Chondrocyte (in vitro differentiated cells): ENCODE measurements around the gene RABGAP1. TPM values are rescaled to one million over a fixed set of nuclear protein-coding genes. Genes with fewer than 3 reads are reported as not detected.

Experiments used
- DNase-seq: peaks from one replicate; pipeline ENCODE4 v3.0.0; 2021; ENCODE audit warnings: mixed read lengths, low spot score
- H3K27ac Mint-ChIP-seq: one replicate; pipeline ENCODE4 v1.8.0; 2021; ENCODE audit warnings: mild to moderate bottlenecking, moderate library complexity, mixed read lengths; ENCODE audit not compliant: unreplicated experiment
- H3K27me3 Mint-ChIP-seq: 2 replicates; pipeline ENCODE4 v1.8.0; 2021; ENCODE audit warnings: low read depth, mixed read lengths
- H3K36me3 Mint-ChIP-seq: 2 replicates; pipeline ENCODE4 v1.8.0; 2021; ENCODE audit warnings: low read depth, mixed read lengths
- H3K4me1 Mint-ChIP-seq: 2 replicates; pipeline ENCODE4 v1.8.0; 2021; ENCODE audit warnings: low read depth, mild to moderate bottlenecking, mixed read lengths
- H3K4me3 Mint-ChIP-seq: one replicate; pipeline ENCODE4 v1.8.0; 2021; ENCODE audit warnings: mild to moderate bottlenecking, moderate library complexity, mixed read lengths; ENCODE audit not compliant: unreplicated experiment
- H3K9me3 Mint-ChIP-seq: 2 replicates; pipeline ENCODE4 v1.8.0; 2021; ENCODE audit warnings: low read depth, mixed read lengths
- CTCF ChIP-seq: fragments of 200-600 bp; sonication (generic); IDR thresholded peaks from 2 replicates; pipeline ENCODE4 v1.5.0; 2021; ENCODE audit warnings: antibody characterized with exemption, mild to moderate bottlenecking, moderate library complexity
- total RNA-seq: library from RNA; stranded (reverse); gene quantifications from 3 replicates; pipeline ENCODE4 v1.2.1, GENCODE V29; 2021

RABGAP1 gene
- total RNA-seq, 1 donor from 2014 or later, result 91.8 TPM

- Mint-ChIP-seq H3K9me3 (no peaks in the 10 kb centered on the region), H3K36me3 (peaks cover 5% of the 10 kb centered on the region), H3K27ac (peak overlapping the region; percentile 25), H3K4me3 (no peak overlapping the region), H3K4me1 (peaks cover 67% of the 10 kb centered on the region), H3K27me3 (no peaks in the 10 kb centered on the region)
- no peak for DNase-seq
- TF ChIP-seq CTCF, result no peak
These were observed 118.0 kb downstream of the RABGAP1 start for GRCh38 chr9:123058834-123059233.

- no peaks in the 10 kb centered on the region for H3K27me3 Mint-ChIP-seq
These were observed 118.8 kb downstream of the RABGAP1 start for GRCh38 chr9:123059472-123060220.

GRCh38 chr9:123061216-123061615, 120.4 kb downstream of the RABGAP1 start:
- no peak for TF ChIP-seq CTCF
- Mint-ChIP-seq H3K27ac (no peak overlapping the region), H3K9me3 (no peaks in the 10 kb centered on the region), H3K36me3 (peaks cover 8% of the 10 kb centered on the region), H3K4me3 (no peak overlapping the region), H3K27me3 (no peaks in the 10 kb centered on the region), H3K4me1 (peaks cover 76% of the 10 kb centered on the region)
- no peak for DNase-seq

More at GRCh38 chr9:123059472-123060220, 118.8 kb downstream of the RABGAP1 start:
- no peak for TF ChIP-seq CTCF
- peak overlapping the region; percentile 24 for H3K27ac Mint-ChIP-seq
- DNase-seq, result no peak
- no peaks in the 10 kb centered on the region for H3K9me3 Mint-ChIP-seq
- peaks cover 69% of the 10 kb centered on the region for H3K4me1 Mint-ChIP-seq
- H3K36me3 Mint-ChIP-seq, result peaks cover 7% of the 10 kb centered on the region
- no peak overlapping the region for H3K4me3 Mint-ChIP-seq

GRCh38 chr9:123062351-123063176, 121.7 kb downstream of the RABGAP1 start:
- no peaks in the 10 kb centered on the region for H3K27me3 Mint-ChIP-seq
- no peaks in the 10 kb centered on the region for H3K9me3 Mint-ChIP-seq
- no peak for TF ChIP-seq CTCF
- H3K36me3 Mint-ChIP-seq, result peaks cover 20% of the 10 kb centered on the region
- H3K27ac Mint-ChIP-seq, result peak overlapping the region; percentile 56
- peaks cover 89% of the 10 kb centered on the region for H3K4me1 Mint-ChIP-seq
- no peak overlapping the region for H3K4me3 Mint-ChIP-seq
- no peak for DNase-seq

GRCh38 chr9:123063177-123063598, 122.4 kb downstream of the RABGAP1 start:
- no peaks in the 10 kb centered on the region for H3K9me3 Mint-ChIP-seq
- no peak for TF ChIP-seq CTCF
- peak overlapping the region; percentile 56 for H3K27ac Mint-ChIP-seq
- H3K4me3 Mint-ChIP-seq, result no peak overlapping the region
- H3K4me1 Mint-ChIP-seq, result peaks cover 96% of the 10 kb centered on the region
- DNase-seq, result no peak
- no peaks in the 10 kb centered on the region for H3K27me3 Mint-ChIP-seq
- peaks cover 21% of the 10 kb centered on the region for H3K36me3 Mint-ChIP-seq
